NCI-H510A treated with DMSO at 0.1 percent for 48 hours (cell line): ENCODE measurements around the gene GTF2B.
A peak's percentile ranks its signal among the peaks of the same experiment; 100 is the strongest.
"Not testable (repeated sequence)": the region's sequence is repeated elsewhere in the genome, so short reads cannot be mapped to it uniquely, and the experiment has no call there.

Experiments
- DNase-seq: peaks from one replicate; lab custom pipeline; 2025; lab: John Stamatoyannopoulos, UW

Gene GTF2B, protein sequence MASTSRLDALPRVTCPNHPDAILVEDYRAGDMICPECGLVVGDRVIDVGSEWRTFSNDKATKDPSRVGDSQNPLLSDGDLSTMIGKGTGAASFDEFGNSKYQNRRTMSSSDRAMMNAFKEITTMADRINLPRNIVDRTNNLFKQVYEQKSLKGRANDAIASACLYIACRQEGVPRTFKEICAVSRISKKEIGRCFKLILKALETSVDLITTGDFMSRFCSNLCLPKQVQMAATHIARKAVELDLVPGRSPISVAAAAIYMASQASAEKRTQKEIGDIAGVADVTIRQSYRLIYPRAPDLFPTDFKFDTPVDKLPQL

GRCh38 chr1:88891318-88891950 lies at the start of gene GTF2B:
Gene GTF2B (minus strand): TSS chr1:88891567. CDS start chr1:88891499, 68 bp downstream.
- DNase-seq, result peak; percentile 99

DNA sequence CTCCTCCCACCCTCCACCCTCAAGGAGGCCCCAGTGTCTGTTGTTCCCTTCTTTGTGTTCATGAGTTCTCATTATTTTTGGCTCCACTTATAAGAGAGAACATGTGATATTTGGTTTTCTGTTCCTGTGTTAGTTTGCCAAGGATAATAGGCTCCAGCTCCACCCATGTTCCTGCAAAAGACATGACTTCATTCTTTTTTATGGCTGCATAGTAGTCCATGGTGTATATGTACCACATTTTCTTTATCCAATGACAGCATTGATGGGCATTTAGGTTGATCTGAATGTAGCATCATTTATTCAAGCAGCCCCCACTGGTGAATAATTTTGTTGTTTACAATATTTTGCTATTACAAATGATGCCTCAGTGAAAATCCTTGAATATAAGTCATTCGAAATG lies 47.2 kb upstream of the GTF2B start:
- not testable (repeated sequence) for DNase-seq

GRCh38 chr1:88936760-88937342 lies 45.5 kb upstream of the GTF2B start:
- no peak for DNase-seq

DNA sequence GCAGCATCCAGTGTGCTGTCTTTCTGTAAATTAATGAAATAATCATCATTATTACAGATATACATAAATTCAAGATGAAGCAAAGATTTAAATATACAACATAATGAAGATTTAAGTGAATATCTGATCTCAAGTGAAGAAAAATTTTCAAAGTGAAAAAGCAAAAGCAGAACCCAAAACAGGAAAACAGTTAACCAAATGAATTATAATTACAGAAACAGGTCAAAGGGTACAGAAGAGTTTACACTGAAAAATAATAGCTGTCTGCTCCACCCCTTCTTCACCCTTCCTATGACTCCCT lies 44.8 kb upstream of the GTF2B start:
- DNase-seq, result no peak

- peak; percentile 87 for DNase-seq
Observed at GRCh38 chr1:88935522-88936222, 44.3 kb upstream of the GTF2B start.

DNA sequence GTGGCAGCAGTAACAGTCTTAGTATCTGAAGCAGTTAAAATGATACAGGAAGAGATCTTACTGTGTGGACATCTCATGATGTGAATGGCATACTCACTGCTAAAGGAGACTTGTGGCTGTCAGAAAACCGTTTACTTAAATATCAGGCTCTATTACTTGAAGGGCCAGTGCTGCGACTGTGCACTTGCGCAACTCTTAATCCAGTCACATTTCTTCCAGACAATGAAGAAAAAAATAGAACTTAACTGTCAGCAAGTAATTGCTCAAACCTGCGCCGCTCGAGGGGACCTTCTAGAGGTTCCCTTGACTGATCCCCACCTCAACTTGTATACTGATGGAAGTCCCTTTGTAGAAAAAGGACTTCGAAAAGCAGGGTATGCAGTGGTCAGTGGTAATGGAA lies 38.8 kb upstream of the GTF2B start:
- not testable (repeated sequence) for DNase-seq

- DNase-seq, result no peak
Observed at GRCh38 chr1:88923224-88923623, 31.9 kb upstream of the GTF2B start.

- no peak for DNase-seq
Observed at GRCh38 chr1:88922214-88922613, 30.8 kb upstream of the GTF2B start.

DNA sequence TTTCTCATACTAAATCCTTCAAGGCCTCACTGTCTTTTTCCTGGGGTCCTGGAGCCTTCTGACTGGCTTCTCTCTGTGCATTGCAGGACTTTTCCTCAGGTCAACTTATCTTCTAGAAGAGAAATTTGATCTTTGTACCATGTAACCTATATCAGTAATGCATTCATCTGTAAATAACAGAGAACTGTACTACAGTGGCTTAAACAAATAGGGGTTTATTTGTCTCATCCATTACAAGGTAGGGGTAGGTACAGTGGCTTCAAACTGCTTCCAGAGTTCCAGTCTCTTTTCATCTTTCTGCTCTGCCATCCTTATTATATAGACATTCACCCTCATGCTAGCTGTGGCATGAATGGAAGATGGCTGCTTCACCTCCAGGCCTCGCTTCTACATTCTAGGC lies 29.5 kb upstream of the GTF2B start:
- no peak for DNase-seq

DNA sequence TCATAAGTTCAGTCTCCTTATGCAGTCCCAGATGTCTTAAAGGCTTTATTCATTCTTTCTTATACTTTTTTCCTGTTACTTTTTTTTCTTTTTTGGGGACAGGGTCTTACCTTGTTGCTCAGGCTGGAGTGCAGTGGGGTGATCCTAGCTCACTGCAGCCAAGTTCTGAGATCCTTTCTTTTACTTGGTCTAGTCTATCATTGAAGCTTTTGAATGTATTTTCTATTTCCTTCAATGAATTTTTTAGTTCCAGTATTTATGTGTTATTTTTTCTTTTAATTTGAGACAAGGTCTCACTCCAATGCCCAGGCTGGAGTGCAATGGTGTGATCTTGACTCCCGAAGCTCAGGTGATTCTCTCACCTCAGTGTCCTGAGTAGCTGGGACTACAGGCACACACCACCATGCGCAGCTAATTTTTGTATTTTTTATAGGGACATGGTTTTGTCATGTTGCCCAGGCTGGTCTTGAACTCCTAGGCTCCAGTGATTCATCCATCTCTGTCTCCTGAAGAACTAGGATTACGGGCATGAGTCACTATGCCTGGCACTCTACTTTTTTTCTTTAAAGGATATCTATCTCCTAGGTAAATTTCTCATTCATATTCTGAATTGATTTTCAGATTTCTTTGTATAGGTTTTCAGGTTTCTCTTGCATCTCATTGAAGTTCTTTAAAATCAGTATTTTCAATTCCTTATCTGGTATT lies 26.1 kb upstream of the GTF2B start:
- DNase-seq, result no peak

GRCh38 chr1:88916883-88917282 lies 25.5 kb upstream of the GTF2B start:
- no peak for DNase-seq

DNA sequence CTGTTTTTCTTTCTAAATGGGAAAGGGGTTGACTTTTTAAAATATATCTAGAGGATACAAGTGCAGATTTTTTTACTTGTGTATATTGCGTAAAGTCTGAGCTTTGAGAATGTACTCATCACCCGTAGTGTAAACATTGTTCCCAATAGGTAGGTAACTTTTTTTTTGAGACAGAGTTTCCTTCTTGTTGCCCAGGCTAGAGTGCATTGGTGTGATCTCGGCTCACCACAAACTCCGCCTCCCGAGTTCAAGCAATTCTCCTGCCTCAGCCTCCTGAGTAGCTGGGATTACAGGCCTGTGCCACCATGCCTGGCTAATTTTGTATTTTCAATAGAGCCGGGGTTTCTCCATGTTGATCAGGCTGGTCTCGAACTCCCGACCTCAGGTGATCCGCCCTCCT lies 20.4 kb upstream of the GTF2B start:
- not testable (repeated sequence) for DNase-seq

DNA sequence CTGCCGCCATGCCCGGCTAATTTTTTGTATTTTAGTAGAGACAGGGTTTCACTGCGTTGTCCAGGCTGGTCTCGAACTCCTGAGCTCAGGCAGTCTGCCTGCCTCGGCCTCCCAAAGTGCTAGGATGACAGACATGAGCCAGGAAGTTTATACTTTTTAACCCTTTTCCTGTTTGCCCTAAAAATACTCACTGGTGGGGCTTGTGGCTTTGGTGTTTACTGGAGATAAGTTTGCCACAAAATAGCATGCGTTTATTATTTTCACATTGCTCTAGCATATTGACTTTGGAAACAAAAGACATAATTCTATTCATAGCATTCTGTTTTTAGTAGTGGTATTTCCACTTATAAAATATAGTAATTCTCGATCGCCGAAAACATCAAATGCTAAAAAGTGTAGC lies 19.8 kb upstream of the GTF2B start:
- no peak for DNase-seq

GRCh38 chr1:88910401-88910800 lies 19.0 kb upstream of the GTF2B start:
- no peak for DNase-seq

DNA sequence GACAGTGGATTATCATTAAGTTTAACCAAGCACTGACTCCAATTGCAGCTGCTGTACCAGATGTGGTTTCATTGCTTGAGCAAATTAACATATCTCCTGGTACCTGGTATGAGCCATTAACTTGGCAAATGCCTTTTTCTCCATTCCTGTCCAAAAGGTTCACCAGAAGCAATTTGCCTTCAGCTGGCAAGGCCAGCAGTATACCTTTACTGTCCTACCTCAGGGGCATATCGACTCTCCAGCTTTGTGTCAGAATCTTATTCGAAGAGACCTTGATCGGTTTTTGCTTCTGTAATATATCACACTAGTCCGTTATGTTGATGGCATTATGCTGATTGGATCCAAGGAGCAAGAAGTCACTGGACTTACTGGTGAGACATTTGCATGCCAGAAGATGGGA lies 9.5 kb upstream of the GTF2B start:
- no peak for DNase-seq

GRCh38 chr1:88897070-88897730 lies 5.8 kb upstream of the GTF2B start:
- no peak for DNase-seq

- DNase-seq, result peak; percentile 98
Observed at GRCh38 chr1:88892357-88892877, 1.1 kb upstream of the GTF2B start.

DNA sequence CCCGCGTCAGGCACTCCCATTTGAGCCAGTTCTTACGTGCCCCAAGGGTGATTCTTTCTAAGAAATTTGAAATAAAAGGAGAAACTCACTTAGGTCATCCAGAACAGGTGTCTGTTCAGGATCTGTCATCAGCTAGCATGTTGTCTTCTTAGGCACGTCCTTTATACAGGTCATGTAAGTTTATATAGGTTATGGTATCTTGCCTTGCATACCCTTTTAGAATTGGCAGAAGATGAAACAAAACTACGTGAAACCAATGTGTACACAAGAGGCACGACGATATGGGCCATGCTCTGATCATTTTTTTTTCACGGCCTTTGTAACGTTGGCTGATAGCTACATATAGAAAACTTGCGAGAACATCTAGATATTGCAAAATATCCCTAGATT lies 579 bp upstream of the GTF2B start:
- peak; percentile 75 for DNase-seq

- peak; percentile 56 for DNase-seq
Observed at GRCh38 chr1:88890791-88891317, 513 bp downstream of the GTF2B start.

GRCh38 chr1:88890131-88890530 lies 1.2 kb downstream of the GTF2B start:
- no peak for DNase-seq

GRCh38 chr1:88888750-88889149 lies 2.6 kb downstream of the GTF2B start:
- no peak for DNase-seq
